ENCODE data around the gene SLC39A7.

SLC39A7 gene

GRCh38 chr6:33252759-33253158, 52.1 kb downstream of the SLC39A7 start:
- H3K9me3 ChIP-seq (ENCODE audit: control insufficient read depth, low read length) = no peaks in the 10 kb centered on the region
- no peak overlapping the region for H3K4me3 ChIP-seq (ENCODE audit: insufficient read depth, low read depth, low read length)
- H3K27me3 ChIP-seq (ENCODE audit: control insufficient read depth, insufficient read depth, low read length, poor library complexity, severe bottlenecking) = peaks cover 11% of the 10 kb centered on the region
- no peak overlapping the region for H3K27ac ChIP-seq (ENCODE audit: insufficient read depth, low read depth, low read length, poor library complexity, severe bottlenecking)
- no peaks in the 10 kb centered on the region for H3K36me3 ChIP-seq (ENCODE audit: control insufficient read depth, insufficient read depth, low read length)
- H3K4me1 ChIP-seq (ENCODE audit: control insufficient read depth, insufficient read depth, low read length) = peaks cover 8% of the 10 kb centered on the region
